Epithelial cell of proximal tubule (primary cell): Measurements from ENCODE around the gene SERHL2. TPM values are rescaled to one million over a fixed set of nuclear protein-coding genes. Genes with fewer than 3 reads are reported as not detected.
"Not testable (repeated sequence)": the region's sequence is repeated elsewhere in the genome, so short reads cannot be mapped to it uniquely, and the experiment has no call there.

Source experiments
- DNase-seq: peaks from one replicate; pipeline ENCODE4 v3.0.0-alpha.2; 2011; ENCODE audit warnings: low read depth
- H3K4me3 ChIP-seq: 2 replicates; pipeline ENCODE4 v1.5.1; 2011; ENCODE audit warnings: low read depth, mild to moderate bottlenecking, low read length
- CTCF ChIP-seq: conservative IDR thresholded peaks from 2 replicates; pipeline ENCODE4 v1.5.1; 2012; ENCODE audit warnings: low read depth, mild to moderate bottlenecking, low read length
- total RNA-seq: library from RNA; depleted of rRNA; stranded (reverse); fragments of >200 nt; gene quantifications from 2 replicates; pipeline ENCODE4 v1.2.3, GENCODE V29; 2015

The SERHL2 gene
- total RNA-seq, 1 donor from 2014 or later: 0.23 TPM

GRCh38 chr22:42515896-42516295, 37.9 kb upstream of the SERHL2 start:
- no peak overlapping the region for H3K4me3 ChIP-seq
- no peak for DNase-seq
- no peak for TF ChIP-seq CTCF

GRCh38 chr22:42517103-42517502, 36.7 kb upstream of the SERHL2 start:
- DNase-seq, H3K4me3 ChIP-seq: not testable (repeated sequence)

- not testable (repeated sequence) for DNase-seq
Measured at GRCh38 chr22:42518638-42519524, 34.9 kb upstream of the SERHL2 start.

GRCh38 chr22:42519525-42520401, 34.0 kb upstream of the SERHL2 start, which contains the start of gene RRP7A:
RRP7A (minus strand) TSS chr22:42519796; CDS start chr22:42519786, 10 bp downstream.
- TF ChIP-seq CTCF: no peak
- DNase-seq: no peak
- H3K4me3 ChIP-seq: peak within 1 kb of the TSS; percentile 79

More at GRCh38 chr22:42518638-42519524, 34.9 kb upstream of the SERHL2 start:
- H3K4me3 ChIP-seq: peak overlapping the region; percentile 79

- no peak for DNase-seq
- TF ChIP-seq CTCF: no peak
Measured at GRCh38 chr22:42521228-42521546, 32.6 kb upstream of the SERHL2 start.

GRCh38 chr22:42522546-42522945, 31.2 kb upstream of the SERHL2 start:
- TF ChIP-seq CTCF: no peak
- DNase-seq: no peak
- no peak overlapping the region for H3K4me3 ChIP-seq

More at GRCh38 chr22:42521228-42521546, 32.6 kb upstream of the SERHL2 start:
- H3K4me3 ChIP-seq: no peak overlapping the region

GRCh38 chr22:42528591-42529307, 25.0 kb upstream of the SERHL2 start:
- H3K4me3 ChIP-seq: no peak overlapping the region
- no peak for DNase-seq
- TF ChIP-seq CTCF: no peak

GRCh38 chr22:42529435-42529834, 24.3 kb upstream of the SERHL2 start:
- not testable (repeated sequence) for DNase-seq, H3K4me3 ChIP-seq

GRCh38 chr22:42531401-42532084, 22.2 kb upstream of the SERHL2 start:
- not testable (repeated sequence) for DNase-seq, H3K4me3 ChIP-seq
